T-helper 1 cell (primary cell): ENCODE data around the gene DOLK.
"Not testable (repeated sequence)": the region's sequence is repeated elsewhere in the genome, so short reads cannot be mapped to it uniquely, and the experiment has no call there.

Experiments used
- DNase-seq, 5 donors: peaks; one replicate each; pipeline ENCODE4 v3.0.0-alpha.2; 2012 to 2020
- total RNA-seq, 4 donors: gene quantifications; one replicate each; lab custom pipeline; 2026; lab: John Stamatoyannopoulos, UW

The DOLK gene
- 12.5 to 14.9 (median 13.0) reads per million in 4 donors for total RNA-seq

- peak; percentile 93 to 98 (median 98) for DNase-seq
These were observed at the start of gene DOLK, which contains the start of gene NUP188 for GRCh38 chr9:128947527-128948301. DOLK (minus strand) TSS chr9:128947603; CDS start chr9:128947303, 300 bp downstream. NUP188 (plus strand) TSS chr9:128947699; CDS start chr9:128947720, 21 bp downstream.

DNA sequence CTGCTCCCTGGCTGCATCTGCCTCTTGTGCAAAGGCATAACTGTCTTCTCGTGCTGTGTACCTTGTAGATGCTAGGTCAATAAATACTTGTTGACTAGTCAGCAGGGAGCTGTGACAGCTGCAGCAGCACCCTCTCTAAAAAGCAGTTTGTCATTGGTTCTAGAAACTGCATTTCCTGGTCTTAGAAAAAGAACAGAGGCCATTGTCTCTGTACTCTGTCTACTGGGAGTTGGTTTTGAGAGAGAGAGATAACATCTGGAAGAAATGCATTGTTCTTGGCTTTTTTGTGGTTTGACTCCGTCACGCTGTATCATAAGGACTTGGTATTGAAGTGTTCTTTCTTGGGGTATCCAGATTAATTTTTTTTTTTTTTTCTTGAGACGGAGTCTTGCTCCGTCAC is 48.4 kb upstream of the DOLK start:
- no peak for DNase-seq

DNA sequence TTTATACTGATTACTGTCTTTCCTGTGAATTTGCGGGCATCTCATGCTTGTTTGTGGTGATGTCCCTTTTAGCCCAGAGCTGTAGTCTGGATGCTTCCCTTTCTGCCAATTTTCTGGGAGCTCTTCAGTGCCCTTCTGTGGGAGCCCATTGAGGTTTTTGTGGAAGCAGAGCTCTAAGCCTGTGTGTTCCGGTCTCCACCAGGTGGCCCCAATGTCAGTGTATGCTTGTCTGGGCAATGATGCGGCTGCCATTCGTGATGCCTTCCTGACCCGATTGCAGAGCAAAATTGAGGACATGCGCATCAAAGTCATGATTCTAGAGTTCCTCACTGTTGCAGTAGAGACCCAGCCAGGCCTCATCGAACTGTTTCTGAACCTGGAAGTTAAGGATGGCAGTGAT is 45.6 kb upstream of the DOLK start:
- DNase-seq: no peak

- DNase-seq: no peak
These were observed 40.4 kb upstream of the DOLK start for GRCh38 chr9:128987805-128988204.

GRCh38 chr9:128986671-128987070 is 39.3 kb upstream of the DOLK start:
- DNase-seq: no peak

GRCh38 chr9:128983536-128983935 is 36.1 kb upstream of the DOLK start:
- no peak for DNase-seq

DNA sequence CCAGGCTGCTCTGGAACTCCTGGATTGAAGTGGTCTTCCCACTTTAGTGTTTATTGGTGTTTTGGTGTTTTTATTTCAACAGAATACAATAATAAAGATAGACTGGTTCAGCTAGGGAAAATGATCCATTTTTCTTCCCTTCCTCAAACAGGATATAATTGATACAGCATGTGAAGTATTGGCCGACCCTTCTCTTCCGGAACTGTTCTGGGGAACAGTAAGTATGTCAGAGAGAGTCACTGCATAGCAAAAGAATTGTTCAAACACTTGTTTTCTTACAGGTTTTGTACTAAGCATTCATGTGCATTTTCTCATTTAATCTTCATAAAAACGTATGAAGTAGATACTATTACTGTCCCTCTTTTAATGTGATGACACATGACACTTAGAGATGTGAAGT is 31.7 kb upstream of the DOLK start:
- DNase-seq: no peak

DNA sequence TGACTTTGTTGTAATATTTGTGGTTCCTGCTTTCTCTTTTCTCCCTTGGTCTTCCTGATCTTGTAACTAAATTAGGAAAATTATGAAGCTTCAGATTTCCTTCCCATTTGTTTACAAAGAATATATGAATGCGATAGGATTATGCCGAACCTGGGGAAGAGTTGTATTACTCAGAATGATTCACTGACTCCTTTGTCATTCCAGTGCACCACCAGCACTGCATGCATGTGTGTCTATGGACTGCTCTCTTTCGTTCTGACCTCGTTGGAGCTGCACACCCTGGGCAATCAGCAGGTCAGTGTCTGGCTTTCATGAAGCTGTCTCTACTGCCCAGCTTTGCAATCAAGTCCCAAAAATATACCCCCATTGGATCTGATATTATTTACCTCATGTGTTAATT is 25.6 kb upstream of the DOLK start:
- no peak for DNase-seq

DNA sequence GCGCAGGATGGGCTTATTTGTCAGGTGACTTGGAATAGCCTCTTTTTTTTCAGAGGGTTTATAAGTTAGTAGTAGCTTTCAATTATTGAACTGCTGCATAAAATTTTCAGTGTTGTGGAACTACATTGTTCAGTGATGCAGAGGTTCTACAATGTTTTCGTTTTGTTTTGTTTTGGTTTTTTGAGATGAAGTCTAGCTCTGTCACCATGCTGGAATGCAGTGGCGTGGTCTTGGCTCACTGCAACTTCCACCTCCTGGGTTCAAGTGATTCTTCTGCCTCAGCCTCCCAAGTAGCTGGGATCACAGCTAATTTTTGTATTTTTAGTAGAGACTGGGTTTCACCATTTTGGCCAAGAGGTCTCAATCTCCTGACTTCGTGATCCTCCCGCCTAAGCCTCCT is 22.1 kb upstream of the DOLK start:
- DNase-seq: no peak

- not testable (repeated sequence) for DNase-seq
These were observed 14.0 kb upstream of the DOLK start for GRCh38 chr9:128961403-128961802.

GRCh38 chr9:128947277-128947526 is 201 bp downstream of the DOLK start:
- no peak for DNase-seq

DNA sequence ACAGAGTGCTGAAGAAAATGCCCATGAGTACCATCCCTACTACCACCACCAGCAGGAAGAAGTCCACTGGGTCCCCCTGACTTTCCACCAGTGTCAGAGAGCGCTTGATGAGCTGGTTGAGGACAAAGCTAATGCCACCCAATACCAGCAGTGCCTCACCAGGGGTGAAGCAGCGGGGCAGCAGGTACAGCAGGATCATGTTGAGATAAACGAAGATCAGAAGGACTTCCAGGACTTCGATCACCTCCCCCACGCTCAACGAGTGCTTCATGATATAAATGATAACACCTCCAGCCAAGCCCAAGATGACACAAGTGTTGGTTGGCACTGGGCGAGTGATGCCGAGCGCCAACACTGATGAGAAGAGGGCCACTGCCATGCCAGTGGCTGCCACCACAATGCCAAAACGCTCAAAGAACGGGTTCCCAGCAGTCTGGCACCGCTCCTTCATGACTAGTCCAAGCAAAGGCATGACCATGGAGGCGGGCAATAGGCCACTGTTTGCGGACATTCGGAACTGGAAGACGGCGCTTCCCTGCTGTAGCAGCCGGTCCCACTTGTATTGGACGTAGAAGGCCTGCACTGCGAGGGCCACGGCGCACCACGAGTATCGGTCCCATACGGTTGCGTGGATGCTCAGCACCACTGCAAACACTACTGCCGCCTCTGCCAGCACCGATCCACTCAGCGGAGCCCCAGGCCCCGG is 679 bp downstream of the DOLK start:
- DNase-seq: no peak

DNA sequence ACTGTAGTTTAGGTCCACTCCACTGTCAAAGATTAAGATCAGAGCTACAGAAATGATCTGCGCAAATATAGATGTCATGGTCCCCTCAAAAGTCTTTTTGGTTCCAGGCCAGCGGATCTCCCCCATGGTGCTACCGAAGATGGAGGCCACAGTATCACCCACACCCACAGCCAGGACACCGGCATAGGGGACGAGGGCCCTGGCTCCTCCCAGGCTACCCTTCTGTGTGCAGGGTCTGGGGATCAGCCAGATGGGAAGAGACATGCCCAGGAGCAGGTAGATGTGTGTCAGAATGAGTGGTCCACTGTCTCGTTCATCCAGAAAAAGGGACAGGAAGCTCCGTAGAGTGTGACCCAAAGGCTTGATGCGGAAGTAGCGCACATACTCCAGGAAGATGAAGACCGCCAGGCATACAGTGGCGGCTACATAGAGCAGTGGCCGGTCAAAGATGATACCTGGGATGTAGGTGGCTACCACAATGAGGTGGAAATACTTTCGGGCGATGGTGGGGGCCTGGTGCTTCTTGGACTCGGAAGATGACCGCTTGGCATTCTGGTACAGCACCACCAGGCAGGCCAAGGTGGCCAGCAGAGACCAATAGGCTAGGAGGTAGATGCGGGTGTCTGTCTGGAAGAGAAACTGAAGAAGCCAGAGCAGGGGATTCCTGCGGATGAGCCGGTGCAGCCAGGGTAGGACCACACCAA is 1.5 kb downstream of the DOLK start:
- no peak for DNase-seq

GRCh38 chr9:128944966-128945365 is 2.4 kb downstream of the DOLK start:
- DNase-seq: not testable (repeated sequence)

GRCh38 chr9:128943832-128944620 is 3.4 kb downstream of the DOLK start:
- no peak for DNase-seq

- no peak for DNase-seq
These were observed 6.3 kb downstream of the DOLK start for GRCh38 chr9:128940946-128941755.

DNA sequence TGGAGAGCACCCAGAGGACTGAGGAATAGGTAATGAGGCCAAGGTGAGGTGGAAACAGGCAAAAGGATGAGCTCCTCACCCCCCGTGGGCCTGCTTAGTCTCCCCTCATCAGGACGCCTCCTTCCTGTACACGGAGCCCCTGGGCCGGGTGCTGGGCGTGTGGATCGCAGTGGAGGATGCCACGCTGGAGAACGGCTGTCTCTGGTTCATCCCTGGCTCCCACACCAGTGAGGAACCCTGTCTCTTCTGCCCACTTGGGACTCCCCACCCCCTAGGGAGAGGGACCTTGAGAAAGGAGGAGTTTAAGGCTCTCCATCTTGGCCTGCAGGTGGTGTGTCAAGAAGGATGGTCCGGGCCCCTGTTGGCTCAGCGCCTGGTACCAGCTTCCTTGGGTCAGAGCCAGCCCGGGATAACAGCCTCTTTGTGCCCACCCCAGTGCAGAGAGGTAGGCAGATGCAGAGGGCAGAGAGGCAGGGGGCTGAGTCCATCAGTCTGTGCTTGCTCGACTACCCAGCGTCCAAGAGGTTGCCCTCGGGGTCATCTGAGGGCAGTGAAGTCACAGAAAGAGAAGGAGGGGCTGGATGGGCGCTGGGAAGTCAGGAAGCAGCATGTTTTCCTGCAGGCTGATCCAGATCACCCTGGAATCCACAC is 7.0 kb downstream of the DOLK start:
- no peak for DNase-seq

DNA sequence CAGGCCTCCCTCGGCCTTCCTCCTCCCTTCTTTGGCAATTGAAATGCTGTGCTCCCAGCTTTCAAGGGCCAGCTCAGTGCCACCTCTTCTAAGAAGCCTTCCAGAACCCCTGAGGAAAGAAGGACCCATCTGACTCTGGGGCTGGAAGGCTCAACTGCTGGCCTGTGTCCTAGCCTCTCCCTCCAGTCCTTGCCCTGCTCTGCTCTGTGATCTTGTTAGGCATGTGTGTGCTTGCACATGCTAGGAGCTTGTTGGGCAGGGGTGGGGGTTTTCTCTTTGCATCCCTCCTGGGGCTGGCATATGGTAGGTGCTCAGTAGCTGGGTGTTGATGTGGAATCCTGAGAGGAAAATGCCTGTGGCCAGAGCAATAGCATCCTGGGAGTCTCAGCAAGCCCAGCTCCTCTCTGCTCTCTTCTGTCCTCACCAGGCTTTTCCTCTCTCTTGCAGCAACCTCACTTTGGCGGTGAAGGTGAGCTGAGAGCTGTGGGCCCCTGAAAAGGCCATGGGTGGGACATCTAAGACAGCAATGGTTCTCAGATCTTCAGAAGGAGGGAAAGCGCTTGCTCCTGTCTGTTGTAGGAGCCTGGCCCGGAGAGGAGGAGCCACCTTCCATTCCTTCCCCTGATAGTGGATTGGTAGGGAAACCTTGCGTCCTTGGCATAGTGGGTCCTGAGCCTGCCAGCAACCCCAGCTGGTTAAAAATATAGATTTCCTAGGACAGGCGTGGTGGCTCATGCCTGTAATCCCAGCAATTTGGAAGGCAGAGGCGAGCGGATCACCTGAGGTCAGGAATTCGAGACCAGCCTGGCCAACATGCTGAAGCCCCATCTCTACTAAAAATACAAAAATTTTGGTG is 9.9 kb downstream of the DOLK start:
- DNase-seq: no peak

GRCh38 chr9:128936171-128936865 is 11.1 kb downstream of the DOLK start:
- DNase-seq: no peak

DNA sequence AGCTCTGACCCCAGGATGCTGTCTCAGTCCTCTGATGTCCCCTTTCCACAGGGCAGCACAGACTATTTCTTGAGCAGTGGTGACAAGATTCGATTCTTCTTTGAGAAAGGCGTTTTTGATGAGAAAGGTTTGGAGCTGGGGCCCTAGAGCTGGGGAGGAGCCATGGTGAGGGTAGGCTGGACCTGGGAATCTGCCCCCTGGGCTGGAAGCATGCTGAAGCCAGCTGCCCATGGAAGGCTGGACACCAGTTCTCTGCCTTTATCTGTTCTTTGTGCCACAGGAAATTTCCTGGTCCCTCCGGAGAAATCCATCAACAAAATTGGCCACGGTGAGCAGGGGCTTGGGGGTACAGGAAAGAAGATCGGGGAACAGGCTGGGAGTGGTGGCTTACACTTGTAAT is 13.7 kb downstream of the DOLK start:
- no peak for DNase-seq
